Measurements from ENCODE around the gene CMC2.

DNA sequence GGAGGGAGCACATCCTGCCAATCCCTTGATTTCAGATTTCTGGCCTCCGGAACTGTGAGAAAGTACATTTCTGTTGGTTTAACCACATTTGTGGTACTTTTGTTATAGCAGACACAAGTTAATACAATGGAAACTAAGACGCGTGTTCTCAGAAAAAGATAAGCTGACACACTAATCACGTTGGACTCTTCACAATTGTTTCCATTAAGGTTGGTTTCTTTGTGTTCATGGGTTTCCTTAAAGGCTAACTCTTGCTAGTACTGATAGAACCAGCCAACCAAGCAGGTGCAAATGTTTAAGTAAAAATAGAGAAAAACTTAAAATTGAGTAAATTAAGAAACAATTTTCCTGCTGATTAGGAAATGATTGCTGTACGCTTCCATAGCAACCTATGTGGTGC, 59.4 kb downstream of the CMC2 start:
- TF ChIP-seq, protein P1, sequence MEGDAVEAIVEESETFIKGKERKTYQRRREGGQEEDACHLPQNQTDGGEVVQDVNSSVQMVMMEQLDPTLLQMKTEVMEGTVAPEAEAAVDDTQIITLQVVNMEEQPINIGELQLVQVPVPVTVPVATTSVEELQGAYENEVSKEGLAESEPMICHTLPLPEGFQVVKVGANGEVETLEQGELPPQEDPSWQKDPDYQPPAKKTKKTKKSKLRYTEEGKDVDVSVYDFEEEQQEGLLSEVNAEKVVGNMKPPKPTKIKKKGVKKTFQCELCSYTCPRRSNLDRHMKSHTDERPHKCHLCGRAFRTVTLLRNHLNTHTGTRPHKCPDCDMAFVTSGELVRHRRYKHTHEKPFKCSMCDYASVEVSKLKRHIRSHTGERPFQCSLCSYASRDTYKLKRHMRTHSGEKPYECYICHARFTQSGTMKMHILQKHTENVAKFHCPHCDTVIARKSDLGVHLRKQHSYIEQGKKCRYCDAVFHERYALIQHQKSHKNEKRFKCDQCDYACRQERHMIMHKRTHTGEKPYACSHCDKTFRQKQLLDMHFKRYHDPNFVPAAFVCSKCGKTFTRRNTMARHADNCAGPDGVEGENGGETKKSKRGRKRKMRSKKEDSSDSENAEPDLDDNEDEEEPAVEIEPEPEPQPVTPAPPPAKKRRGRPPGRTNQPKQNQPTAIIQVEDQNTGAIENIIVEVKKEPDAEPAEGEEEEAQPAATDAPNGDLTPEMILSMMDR (IDR thresholded peaks at IDR 0.05): no peak
- TF ChIP-seq POLR2A (IDR thresholded peaks at IDR 0.05): no peak

Data from breast epithelium (tissue), 3 donors.